Gastrocnemius medialis (tissue), 4 donors: ENCODE data around the gene IL21R. TPM values are rescaled to one million over a fixed set of nuclear protein-coding genes. Genes with fewer than 3 reads are reported as not detected.
"Not testable (repeated sequence)": the region's sequence is repeated elsewhere in the genome, so short reads cannot be mapped to it uniquely, and the experiment has no call there.

Experiments used
- ATAC-seq, 2 donors: fragments of 150-250 bp; one replicate each; pipeline ENCODE4 v1.9.1; 2016
- DNase-seq, 2 donors: peaks; one replicate each; pipeline ENCODE4 v3.0.0-alpha.2; 2019
- H3K27ac ChIP-seq, 4 donors: fragments of 200-600 bp; sonication (generic); 1 replicate in 1 of 4; 2 replicates in 3 of 4; pipeline ENCODE4 v1.5.1; 2016 to 2018; ENCODE audit warnings: mild to moderate bottlenecking in 2 of 4, moderate library complexity in 1 of 4
- H3K27me3 ChIP-seq, 3 donors: fragments of 200-600 bp; sonication (generic) in 2 of 3; 1 replicate in 1 of 3; 2 replicates in 2 of 3; pipeline versions ENCODE4 v1.5.1 to v1.6.0; 2016 to 2019; ENCODE audit warnings: mild to moderate bottlenecking in 1 of 3, moderate library complexity in 1 of 3
- H3K36me3 ChIP-seq, 2 donors: fragments of 200-600 bp; sonication (generic) in 1 of 2; one replicate each; pipeline ENCODE4 v1.5.1; 2017 to 2018
- H3K4me1 ChIP-seq, 2 donors: fragments of 200-600 bp; sonication (generic) in 1 of 2; one replicate each; pipeline ENCODE4 v1.5.1; 2016 to 2017; ENCODE audit warnings: mild to moderate bottlenecking in 2 of 2
- H3K4me3 ChIP-seq, 4 donors: fragments of 200-600 bp; sonication (generic) in 3 of 4; 1 replicate in 1 of 4; 2 replicates in 3 of 4; pipeline ENCODE4 v1.5.1; 2016 to 2019; ENCODE audit warnings: mild to moderate bottlenecking in 2 of 4
- H3K9me3 ChIP-seq, 3 donors: fragments of 200-600 bp; sonication (generic) in 2 of 3; 1 replicate in 1 of 3; 2 replicates in 2 of 3; pipeline ENCODE4 v1.5.1; 2016 to 2019
- CTCF ChIP-seq, 5 experiments: fragments of 450-650 bp in 3 of 5; fragments of 200-600 bp in 2 of 5; sonication (generic) in 2 of 5; IDR thresholded peaks in 4 of 5; conservative IDR thresholded peaks in 1 of 5; 1 replicate in 4 of 5; 2 replicates in 1 of 5; pipeline ENCODE4 v1.5.1; 2016 to 2019; ENCODE audit warnings: antibody characterized with exemption in 5 of 5, mild to moderate bottlenecking in 3 of 5, moderate library complexity in 3 of 5
- POLR2A ChIP-seq, 2 donors: fragments of 450-650 bp; IDR thresholded peaks; one replicate each; pipeline ENCODE4 v1.6.1; 2017; ENCODE audit warnings: antibody characterized with exemption in 2 of 2, mild to moderate bottlenecking in 2 of 2, moderate library complexity in 2 of 2
- in situ Hi-C, 4 donors: fragments of 200-750 bp; cut with MboI; loops; one replicate each; pipeline versions ENCODE4 v1.15.0 to v1.8.0; 2017; ENCODE audit warnings: low sequenced_read_pairs in 4 of 4
- intact Hi-C: fragments of 100-400 bp; cut with DNase I; formaldehyde crosslinking; loops from one replicate; pipeline ENCODE4 v1.15.1; 2023; ENCODE audit warnings: low total_unique reads
- total RNA-seq, 4 donors: library from RNA; depleted of rRNA; stranded (reverse); fragments of >200 nt; gene quantifications; one replicate each; pipeline versions ENCODE4 v1.1.0 to v1.2.3, GENCODE V29; 2016

IL21R gene
- total RNA-seq, 4 donors from 2014 or later: 0.15 TPM; not detected in 3

GRCh38 chr16:27450196-27450549 lies 48.2 kb downstream of the IL21R start:
- no peak for TF ChIP-seq CTCF (IDR thresholded peaks at IDR 0.05 in 4 of 5, conservative IDR thresholded peaks at IDR 0.05 in 1 of 5)
- peaks cover 17 to 22% (median 18%) of the 10 kb centered on the region in 3 donors for H3K27me3 ChIP-seq
- no peaks in the 10 kb centered on the region for H3K9me3 ChIP-seq
- H3K36me3 ChIP-seq: no peaks in the 10 kb centered on the region
- no peak overlapping the region for H3K4me3 ChIP-seq
- in situ Hi-C loops: loop anchor here (10.0 kb wide), 2 partner anchors 265 to 275 kb away; no protein-coding TSS in a partner anchor
- H3K4me1 ChIP-seq: no peaks in the 10 kb centered on the region
- intact Hi-C loops: no loop called here
- no peak overlapping the region for H3K27ac ChIP-seq
- ATAC-seq: no peak
- DNase-seq: no peak

GRCh38 chr16:27452569-27453493 lies 50.9 kb downstream of the IL21R start:
- Histone ChIP-seq H3K9me3 (no peaks in the 10 kb centered on the region), H3K4me1 (no peaks in the 10 kb centered on the region), H3K4me3 (no peak overlapping the region), H3K27me3 (peaks cover 13 to 18% (median 15%) of the 10 kb centered on the region in 3 donors), H3K36me3 (no peaks in the 10 kb centered on the region), H3K27ac (no peak overlapping the region)
- TF ChIP-seq POLR2A (IDR thresholded peaks at IDR 0.05) (no peak), CTCF (IDR thresholded peaks at IDR 0.05 in 4 of 5, conservative IDR thresholded peaks at IDR 0.05 in 1 of 5) (no peak)
- DNase-seq: no peak
- intact Hi-C loops (no loop called here), in situ Hi-C loops (loop anchor here (10.0 kb wide), 2 partner anchors 268 to 278 kb away; no protein-coding TSS in a partner anchor)
- no peak for ATAC-seq

GRCh38 chr16:27453494-27453825 lies 51.5 kb downstream of the IL21R start:
- DNase-seq: no peak
- ATAC-seq: no peak
- Histone ChIP-seq H3K9me3 (no peaks in the 10 kb centered on the region), H3K36me3 (no peaks in the 10 kb centered on the region), H3K27me3 (peaks cover 8 to 15% (median 12%) of the 10 kb centered on the region in 3 donors), H3K27ac (no peak overlapping the region), H3K4me3 (no peak overlapping the region), H3K4me1 (no peaks in the 10 kb centered on the region)
- in situ Hi-C loops: loop anchor here (10.0 kb wide), 2 partner anchors 269 to 279 kb away; no protein-coding TSS in a partner anchor
- intact Hi-C loops: no loop called here
- TF ChIP-seq CTCF (IDR thresholded peaks at IDR 0.05 in 4 of 5, conservative IDR thresholded peaks at IDR 0.05 in 1 of 5): no peak
- no peak for TF ChIP-seq POLR2A (IDR thresholded peaks at IDR 0.05)

- ATAC-seq: no peak
- Histone ChIP-seq H3K27ac (no peak overlapping the region), H3K4me1 (peaks cover 11 to 13% of the 10 kb centered on the region in 2 donors), H3K4me3 (no peak overlapping the region), H3K27me3 (no peaks in the 10 kb centered on the region), H3K9me3 (no peaks in the 10 kb centered on the region), H3K36me3 (peaks cover 0 to 2% of the 10 kb centered on the region in 2 donors)
- intact Hi-C loops: no loop called here
- in situ Hi-C loops: loop anchor here (10.0 kb wide), 2 partner anchors 271 to 281 kb away; no protein-coding TSS in a partner anchor
- TF ChIP-seq CTCF (IDR thresholded peaks at IDR 0.05 in 4 of 5, conservative IDR thresholded peaks at IDR 0.05 in 1 of 5) (no peak), POLR2A (IDR thresholded peaks at IDR 0.05) (no peak)
- no peak for DNase-seq
Observed at GRCh38 chr16:27455700-27456099, 53.7 kb downstream of the IL21R start.

GRCh38 chr16:27457605-27457900 lies 55.6 kb downstream of the IL21R start:
- H3K4me1 ChIP-seq: peaks cover 28 to 32% of the 10 kb centered on the region in 2 donors
- not testable (repeated sequence) for DNase-seq, H3K4me3 ChIP-seq, H3K27ac ChIP-seq, H3K27me3 ChIP-seq, H3K36me3 ChIP-seq, H3K9me3 ChIP-seq, ATAC-seq
- in situ Hi-C loops (loop anchor here (10.0 kb wide), 2 partner anchors 273 to 283 kb away; no protein-coding TSS in a partner anchor), intact Hi-C loops (loop anchor here (1.0 kb wide), 2 partner anchors 278 to 302 kb away; no protein-coding TSS in a partner anchor)
